Spinal cord (tissue), 10 donors: Measurements from ENCODE around the gene NDUFB5. TPM values are rescaled to one million over a fixed set of nuclear protein-coding genes. Genes with fewer than 3 reads are reported as not detected.

ENCODE experiments used
- DNase-seq, 6 donors: peaks; one replicate each; pipeline versions ENCODE4 v3.0.0 to v3.0.0-alpha.2; 2013 to 2015; ENCODE audit warnings: low spot score in 6 of 6, low read depth in 4 of 6
- H3K27ac ChIP-seq: one replicate; pipeline ENCODE4 v1.5.1; 2013; ENCODE audit warnings: low read depth, low read length, control low read depth
- H3K27me3 ChIP-seq: one replicate; pipeline ENCODE4 v1.6.1; 2013; ENCODE audit warnings: low read length; ENCODE audit not compliant: control insufficient read depth, insufficient read depth
- H3K36me3 ChIP-seq: one replicate; pipeline ENCODE4 v1.6.1; 2013; ENCODE audit warnings: low read length; ENCODE audit not compliant: control insufficient read depth, insufficient read depth
- H3K4me1 ChIP-seq: one replicate; pipeline ENCODE4 v1.6.1; 2013; ENCODE audit warnings: low read length; ENCODE audit not compliant: control insufficient read depth, insufficient read depth
- H3K4me3 ChIP-seq: one replicate; pipeline ENCODE4 v1.5.1; 2013; ENCODE audit warnings: low read depth, low read length, control low read depth
- H3K9me3 ChIP-seq: one replicate; pipeline ENCODE4 v1.6.1; 2013; ENCODE audit warnings: low read length; ENCODE audit not compliant: control insufficient read depth, insufficient read depth
- WGBS: methylation state at CpG from one replicate; pipeline ENCODE4 v1.1.5; 2013; ENCODE audit warnings: missing lambda C conversion rate; ENCODE audit not compliant: insufficient coverage; 5-methylcytosine and 5-hydroxymethylcytosine counted together
- polyA plus RNA-seq, 2 donors: library from polyadenylated mRNA; unstranded; fragments of 120-200 nt; gene quantifications; one replicate each; pipeline ENCODE4 v1.2.1, GENCODE V29; 2013; ENCODE audit not compliant: insufficient read length in 2 of 2
- small RNA-seq: library from RNA; depleted of rRNA; stranded (forward); fragments of <200 nt; gene quantifications from one replicate; pipeline ENCODE3, GENCODE V24; 2014; ENCODE audit warnings: low replicate concordance
- total RNA-seq, 2 donors: library from RNA; depleted of rRNA in 1 of 2; stranded (reverse); fragments of 120-200 nt in 1 of 2; fragments of >200 nt in 1 of 2; gene quantifications; one replicate each; pipeline versions ENCODE4 v1.2.3 to v1.2.4, GENCODE V29; 2013 to 2014
- donor health status: healthy.

The NDUFB5 gene
- total and polyA plus RNA-seq, 4 donors = 151 to 182 (median 174) TPM

- Histone ChIP-seq H3K36me3 (no peaks in the 10 kb centered on the region), H3K4me3 (no peak overlapping the region), H3K27ac (no peak overlapping the region), H3K27me3 (no peaks in the 10 kb centered on the region), H3K9me3 (no peaks in the 10 kb centered on the region), H3K4me1 (peaks cover 11% of the 10 kb centered on the region)
- WGBS = no CpG with 5 or more reads among the region's 1 CpG
- DNase-seq = no peak
These were observed 63.8 kb downstream of the NDUFB5 start for GRCh38 chr3:179668429-179668828.

- Histone ChIP-seq H3K27ac (no peak overlapping the region), H3K4me1 (peaks cover 11% of the 10 kb centered on the region), H3K9me3 (no peaks in the 10 kb centered on the region), H3K4me3 (no peak overlapping the region), H3K27me3 (no peaks in the 10 kb centered on the region), H3K36me3 (no peaks in the 10 kb centered on the region)
- no peak for DNase-seq
- 90% methylated on average over 8 of the region's 8 CpGs for WGBS
These were observed 65.7 kb downstream of the NDUFB5 start for GRCh38 chr3:179670311-179670710.

- no CpG with 5 or more reads among the region's 1 CpG for WGBS
- Histone ChIP-seq H3K27me3 (no peaks in the 10 kb centered on the region), H3K4me1 (peaks cover 8% of the 10 kb centered on the region), H3K36me3 (no peaks in the 10 kb centered on the region), H3K27ac (no peak overlapping the region), H3K4me3 (no peak overlapping the region), H3K9me3 (no peaks in the 10 kb centered on the region)
- no peak for DNase-seq
These were observed 66.7 kb downstream of the NDUFB5 start for GRCh38 chr3:179671309-179671708.

- peak in 1 of 6 donors; percentile 16 for DNase-seq
- Histone ChIP-seq H3K4me1 (peaks cover 4% of the 10 kb centered on the region), H3K27ac (no peak overlapping the region), H3K9me3 (no peaks in the 10 kb centered on the region), H3K27me3 (no peaks in the 10 kb centered on the region), H3K4me3 (no peak overlapping the region), H3K36me3 (no peaks in the 10 kb centered on the region)
- WGBS = no CpG with 5 or more reads among the region's 15 CpGs
These were observed 67.2 kb downstream of the NDUFB5 start for GRCh38 chr3:179671747-179672242.

- DNase-seq = no peak
- H3K27me3 ChIP-seq = no peaks in the 10 kb centered on the region
- no peaks in the 10 kb centered on the region for H3K9me3 ChIP-seq
- H3K36me3 ChIP-seq = no peaks in the 10 kb centered on the region
- 71% methylated on average over 4 of the region's 4 CpGs for WGBS
- no peaks in the 10 kb centered on the region for H3K4me1 ChIP-seq
- no peak overlapping the region for H3K27ac ChIP-seq
- no peak overlapping the region for H3K4me3 ChIP-seq
These were observed 68.3 kb downstream of the NDUFB5 start for GRCh38 chr3:179672918-179673317.

- DNase-seq = no peak
- H3K4me1 ChIP-seq = no peaks in the 10 kb centered on the region
- no peaks in the 10 kb centered on the region for H3K27me3 ChIP-seq
- no peak overlapping the region for H3K4me3 ChIP-seq
- 99% methylated on average over 8 of the region's 8 CpGs for WGBS
- no peak overlapping the region for H3K27ac ChIP-seq
- no peaks in the 10 kb centered on the region for H3K36me3 ChIP-seq
- no peaks in the 10 kb centered on the region for H3K9me3 ChIP-seq
These were observed 68.9 kb downstream of the NDUFB5 start for GRCh38 chr3:179673523-179673922.

- DNase-seq = no peak
- no peaks in the 10 kb centered on the region for H3K9me3 ChIP-seq
- WGBS = 100% methylated on average over 1 of the region's 5 CpGs
- no peaks in the 10 kb centered on the region for H3K4me1 ChIP-seq
- H3K36me3 ChIP-seq = no peaks in the 10 kb centered on the region
- no peak overlapping the region for H3K27ac ChIP-seq
- H3K27me3 ChIP-seq = no peaks in the 10 kb centered on the region
- no peak overlapping the region for H3K4me3 ChIP-seq
These were observed 71.5 kb downstream of the NDUFB5 start for GRCh38 chr3:179676081-179676480.

Small RNAs within 50 kb of the gene (small RNA-seq; reads per million reads assigned to genes)
- gene AC090425.1 (not detected), gene RF01210 (not detected)

Other genes with a start within 250 kb of the NDUFB5 start
- gene GNB4, start 153.3 kb upstream of the NDUFB5 start, total RNA-seq = 100 to 1,000 TPM in 1 of 2 donors, 10 to 100 TPM in 1; 65.9 to 133 TPM
- 10 to 100 TPM; 59.0 to 80.9 TPM for gene GNB4, start 153.3 kb upstream of the NDUFB5 start, polyA plus RNA-seq
- 10 to 100 TPM; 29.8 to 46.2 TPM for gene ACTL6A, start 41.9 kb upstream of the NDUFB5 start, total RNA-seq
- 10 to 100 TPM; 34.9 to 38.1 TPM for gene ACTL6A, start 41.9 kb upstream of the NDUFB5 start, polyA plus RNA-seq
- gene MRPL47, start 156 bp upstream of the NDUFB5 start, total RNA-seq = 10 to 100 TPM; 42.4 to 43.5 TPM
- gene MRPL47, start 156 bp upstream of the NDUFB5 start, polyA plus RNA-seq = 10 to 100 TPM; 52.9 to 65.1 TPM
- gene USP13, start 48.2 kb downstream of the NDUFB5 start, total RNA-seq = 10 to 100 TPM; 13.7 to 14.4 TPM
- 10 to 100 TPM; 10.4 to 13.8 TPM for gene USP13, start 48.2 kb downstream of the NDUFB5 start, polyA plus RNA-seq